Psoas muscle (tissue), 8 donors: ENCODE measurements around the gene HBS1L. TPM values are rescaled to one million over a fixed set of nuclear protein-coding genes. Genes with fewer than 3 reads are reported as not detected.

Source experiments
- ATAC-seq, 4 donors: fragments of 200-7000 bp; cut with Tn5 transposase; one replicate each; pipeline ENCODE4 v1.9.1; 2020; ENCODE audit warnings: moderate library complexity in 3 of 4, mild to moderate bottlenecking in 2 of 4
- DNase-seq, 2 donors: peaks; one replicate each; pipeline ENCODE4 v3.0.0-alpha.2; 2020
- H3K27ac ChIP-seq: fragments of 200-600 bp; one replicate; pipeline ENCODE4 v1.8.0; 2022
- H3K27me3 ChIP-seq, 3 donors: fragments of 200-600 bp in 1 of 3; one replicate each; pipeline versions ENCODE4 v1.6.1 to v1.8.0; 2013 to 2022; ENCODE audit warnings: low read length in 2 of 3, mild to moderate bottlenecking in 2 of 3, moderate library complexity in 1 of 3; ENCODE audit not compliant: insufficient read depth in 3 of 3
- H3K36me3 ChIP-seq, 2 donors: fragments of 200-600 bp in 1 of 2; one replicate each; pipeline versions ENCODE4 v1.6.1 to v1.8.0; 2013 to 2022; ENCODE audit warnings: low read depth in 1 of 2, mild to moderate bottlenecking in 1 of 2, moderate library complexity in 1 of 2; ENCODE audit not compliant: insufficient read depth in 1 of 2
- H3K4me1 ChIP-seq: fragments of 200-600 bp; one replicate; pipeline ENCODE4 v1.8.0; 2022
- H3K4me3 ChIP-seq: fragments of 200-600 bp; one replicate; pipeline ENCODE4 v1.8.0; 2022; ENCODE audit warnings: mild to moderate bottlenecking
- H3K9me3 ChIP-seq: fragments of 200-600 bp; one replicate; pipeline ENCODE4 v1.8.0; 2022
- CTCF ChIP-seq: fragments of 200-600 bp; IDR thresholded peaks from one replicate; pipeline ENCODE4 v1.8.0; 2022; ENCODE audit warnings: antibody characterized with exemption
- WGBS, 3 donors: extraction: QIAGEN DNeasy Blood & Tissue Kit; methylation state at CpG; one replicate each; pipeline versions ENCODE4 v1.1.6 to v1.1.7; 2013; 5-methylcytosine and 5-hydroxymethylcytosine counted together
- intact Hi-C, 2 donors: fragments of 100-400 bp; cut with DNase I; formaldehyde crosslinking; loops; one replicate each; pipeline versions ENCODE4 v1.11.0 to v1.14.2; 2022
- polyA plus RNA-seq, 3 donors: library from polyadenylated mRNA; stranded (reverse); fragments of 200-250 nt; gene quantifications; one replicate each; pipeline ENCODE4 v1.2.3, GENCODE V29; 2013
- total RNA-seq, 4 donors: library from RNA; stranded (reverse); fragmentation: NEBNext Ultra II Directional in 2 of 4; extraction: Animal tissue kit (Norgen Biotek cat#: 25700) in 2 of 4; gene quantifications; one replicate each; pipeline versions ENCODE4 v1.2.1 to v1.2.4, GENCODE V29; 2021 to 2023
- donor health status: healthy with polysubstance abuse.
- donor health status: DM: no; HTN: no; CAD: no; lungs with moderate emphysema.
- donor health status: Bipolar disorder and iron deficiency.
- donor health status: healthy.
- donor health status: DM: yes; HTN: yes; CAD: no.
- donor health status: DM: no; HTN: no; CAD: no.
- donor health status: DM: no; HTN: no; CAD: no.
- donor health status: DM: yes; HTN: yes; CAD: no.

The HBS1L gene
- total and polyA plus RNA-seq, 7 donors = 55.1 to 143 (median 99.5) TPM

- 88 to 94% (median 88%) methylated on average over 5 of the region's 5 CpGs for WGBS, 3 donors
- no peak for ATAC-seq
Observed at GRCh38 chr6:135002229-135002844, 52.3 kb downstream of the HBS1L start.

GRCh38 chr6:134999107-134999506 is 55.5 kb downstream of the HBS1L start:
- intact Hi-C loops = no loop called here
- ATAC-seq = no peak
- H3K9me3 ChIP-seq = no peaks in the 10 kb centered on the region
- H3K4me3 ChIP-seq = no peak overlapping the region
- H3K27ac ChIP-seq = no peak overlapping the region
- H3K36me3 ChIP-seq = peaks cover 0 to 41% of the 10 kb centered on the region in 2 donors
- TF ChIP-seq CTCF = no peak
- no peaks in the 10 kb centered on the region for H3K27me3 ChIP-seq
- WGBS, 3 donors = 91 to 99% (median 95%) methylated on average over 1 of the region's 1 CpG
- H3K4me1 ChIP-seq = no peaks in the 10 kb centered on the region
- no peak for DNase-seq

More at GRCh38 chr6:135002229-135002844, 52.3 kb downstream of the HBS1L start:
- no peaks in the 10 kb centered on the region for H3K9me3 ChIP-seq
- intact Hi-C loops = no loop called here
- no peaks in the 10 kb centered on the region for H3K4me1 ChIP-seq
- TF ChIP-seq CTCF = peak; percentile 43
- peaks cover 0 to 12% of the 10 kb centered on the region in 2 donors for H3K36me3 ChIP-seq
- no peaks in the 10 kb centered on the region for H3K27me3 ChIP-seq
- H3K27ac ChIP-seq = no peak overlapping the region
- no peak overlapping the region for H3K4me3 ChIP-seq
- no peak for DNase-seq

GRCh38 chr6:134997133-134997995 is 57.3 kb downstream of the HBS1L start:
- DNase-seq = no peak
- intact Hi-C loops = no loop called here
- no peaks in the 10 kb centered on the region for H3K4me1 ChIP-seq
- H3K36me3 ChIP-seq = peaks cover 0 to 58% of the 10 kb centered on the region in 2 donors
- TF ChIP-seq CTCF = no peak
- H3K27me3 ChIP-seq = no peaks in the 10 kb centered on the region
- no peak overlapping the region for H3K27ac ChIP-seq
- ATAC-seq = no peak
- 90 to 94% (median 93%) methylated on average over 9 of the region's 9 CpGs for WGBS, 3 donors
- H3K4me3 ChIP-seq = no peak overlapping the region
- no peaks in the 10 kb centered on the region for H3K9me3 ChIP-seq

- Histone ChIP-seq H3K4me1 (no peaks in the 10 kb centered on the region), H3K4me3 (no peak overlapping the region), H3K27ac (no peak overlapping the region), H3K9me3 (no peaks in the 10 kb centered on the region), H3K27me3 (no peaks in the 10 kb centered on the region), H3K36me3 (peaks cover 0 to 67% of the 10 kb centered on the region in 2 donors)
- no peak for TF ChIP-seq CTCF
- DNase-seq (no peak), ATAC-seq (no peak)
- intact Hi-C loops = no loop called here
- WGBS, 3 donors = 93 to 98% (median 95%) methylated on average over 1 of the region's 1 CpG
Observed at GRCh38 chr6:134995536-134995935, 59.1 kb downstream of the HBS1L start.
